NCI-H526 treated with DMSO at 0.1 percent for 48 hours (cell line): Measurements from ENCODE around the gene PRAMEF6.
"Not testable (repeated sequence)": the region's sequence is repeated elsewhere in the genome, so short reads cannot be mapped to it uniquely, and the experiment has no call there.

Experiments
- DNase-seq: peaks from one replicate; lab custom pipeline; 2025; lab: John Stamatoyannopoulos, UW

Gene PRAMEF6

GRCh38 chr1:12947480-12947879 is at the start of gene PRAMEF6:
TSS of gene PRAMEF6 (minus strand) at chr1:12947580. CDS start at chr1:12942518, 5,062 bp downstream.
- not testable (repeated sequence) for DNase-seq

- not testable (repeated sequence) for DNase-seq
Measured at GRCh38 chr1:12924368-12924767, 23.0 kb downstream of the PRAMEF6 start.

DNA sequence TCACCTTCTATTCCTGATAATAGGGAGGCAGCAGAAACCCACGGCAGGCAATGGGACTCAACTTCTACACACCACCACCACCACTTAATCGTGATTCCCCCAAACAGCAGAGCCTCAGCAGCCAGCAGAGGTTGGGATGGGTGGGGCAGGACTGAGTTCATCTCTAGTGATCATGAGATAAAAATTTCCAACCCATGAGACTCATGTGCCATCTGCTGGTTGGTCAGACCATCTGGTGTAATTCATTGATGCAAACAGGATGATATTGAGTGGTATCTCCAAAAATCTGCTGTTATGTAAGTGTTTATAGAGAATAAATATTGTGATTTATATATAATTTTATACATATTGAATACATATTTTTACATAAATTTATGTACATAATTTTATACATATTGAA is 25.6 kb downstream of the PRAMEF6 start:
- DNase-seq: not testable (repeated sequence)

DNA sequence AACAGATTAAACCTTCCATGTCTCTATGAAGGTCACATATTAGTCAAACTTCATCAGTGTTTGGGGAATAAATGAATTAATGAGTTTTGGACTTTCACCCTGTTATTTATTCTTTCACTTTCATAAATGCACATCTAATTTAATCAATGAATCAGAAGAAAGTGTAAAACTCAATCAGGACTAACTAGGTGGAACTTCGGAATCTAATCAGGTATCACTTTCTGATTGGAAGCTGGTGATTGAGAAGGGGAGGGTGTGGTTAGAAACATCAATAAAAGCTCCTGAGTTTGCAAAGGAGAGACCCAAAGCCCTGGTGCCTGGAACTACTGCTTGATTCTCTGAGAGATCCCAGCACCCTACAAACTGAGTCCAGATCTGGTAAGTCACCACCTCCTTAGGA is 31.1 kb downstream of the PRAMEF6 start, which contains the start of gene PRAMEF7:
TSS of gene PRAMEF7 (plus strand) at position 301 of the 400 bp plus-strand sequence. CDS start 1,083 bp downstream, outside the sequence.
- DNase-seq: not testable (repeated sequence)

DNA sequence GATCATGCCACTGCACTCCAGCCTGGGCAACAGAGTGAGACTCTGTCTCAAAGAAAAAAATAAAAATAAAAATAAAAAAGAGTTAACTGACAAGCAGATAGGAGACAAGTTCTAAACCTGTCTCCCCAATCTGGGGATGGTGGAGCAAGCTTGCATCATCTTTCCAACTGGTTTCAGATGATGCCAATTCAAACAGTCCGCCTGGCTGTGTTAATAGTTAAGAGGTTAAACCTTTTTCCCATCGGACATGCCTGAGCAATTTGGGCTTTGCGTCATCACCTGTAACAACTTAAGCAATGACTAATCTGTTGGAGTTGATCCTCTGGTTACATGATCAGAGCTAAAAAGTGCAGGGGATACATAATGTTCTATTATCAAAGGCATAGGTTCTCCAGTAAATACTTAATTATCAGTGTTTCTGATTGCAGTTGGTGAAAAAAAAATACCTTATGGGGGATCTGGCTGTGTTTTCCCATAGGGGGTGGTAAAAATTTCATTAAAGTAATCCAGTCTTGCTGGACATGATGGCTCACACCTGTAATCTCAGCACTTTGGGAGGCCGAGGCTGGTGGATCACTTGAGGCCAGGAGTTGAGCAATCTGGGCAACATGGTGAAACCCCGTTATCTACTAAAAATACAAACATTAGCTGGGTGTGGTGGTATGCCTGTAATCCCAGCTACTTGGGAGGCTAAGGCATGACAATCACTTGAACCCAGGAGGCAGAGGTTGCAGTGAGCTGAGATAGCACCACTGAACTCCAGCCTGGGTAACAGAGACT is 43.4 kb downstream of the PRAMEF6 start:
- DNase-seq: not testable (repeated sequence)

DNA sequence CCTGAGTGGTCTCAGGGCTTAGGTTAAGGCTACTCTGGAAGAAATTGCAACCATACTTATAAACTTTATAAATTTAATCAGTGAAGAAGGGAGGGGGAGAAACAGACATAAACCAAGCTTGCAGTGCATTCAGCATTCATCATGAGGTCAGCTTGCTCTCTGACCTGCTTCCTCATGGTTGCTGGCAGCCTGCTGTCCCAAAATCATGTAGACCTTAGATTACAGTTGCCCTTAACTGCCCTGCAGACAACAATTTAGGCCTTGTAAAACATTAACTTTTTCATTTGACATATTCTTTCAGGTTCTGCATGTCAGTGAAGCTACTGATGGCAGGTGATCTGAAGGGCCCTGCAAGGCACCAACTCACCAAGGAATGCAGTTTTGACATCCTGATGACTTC is 48.2 kb downstream of the PRAMEF6 start:
- not testable (repeated sequence) for DNase-seq

- not testable (repeated sequence) for DNase-seq
Measured at GRCh38 chr1:12898170-12898569, 49.2 kb downstream of the PRAMEF6 start, which contains the start of gene PRAMEF10. TSS of gene PRAMEF10 (minus strand) at chr1:12898270. CDS start at chr1:12895847, 2,423 bp downstream.
